Skeletal muscle satellite cell (primary cell): ENCODE data around the gene RIPK4.
A peak's percentile ranks its signal among the peaks of the same experiment; 100 is the strongest.
"Not testable (repeated sequence)": the region's sequence is repeated elsewhere in the genome, so short reads cannot be mapped to it uniquely, and the experiment has no call there.

ENCODE experiments used
- H3K27me3 ChIP-seq: 2 replicates; pipeline ENCODE4 v1.7.0; 2013; ENCODE audit warnings: low read length; ENCODE audit not compliant: control insufficient read depth, insufficient read depth
- H3K36me3 ChIP-seq: 2 replicates; pipeline ENCODE4 v1.7.0; 2013; ENCODE audit warnings: mild to moderate bottlenecking, control low read depth, low read length; ENCODE audit not compliant: insufficient read depth
- H3K4me1 ChIP-seq: 2 replicates; pipeline ENCODE4 v1.7.0; 2013; ENCODE audit warnings: low read length; ENCODE audit not compliant: control insufficient read depth, insufficient read depth
- H3K4me2 ChIP-seq: 2 replicates; pipeline ENCODE4 v1.7.0; 2013; ENCODE audit warnings: mild to moderate bottlenecking, low read length
- H3K4me3 ChIP-seq: 2 replicates; pipeline ENCODE4 v1.7.0; 2013; ENCODE audit warnings: low read length
- H3K9ac ChIP-seq: 2 replicates; pipeline ENCODE4 v1.7.0; 2013; ENCODE audit warnings: mild to moderate bottlenecking, low read depth, low read length, moderate library complexity
- H3K9me3 ChIP-seq: replicated peaks from 2 replicates; pipeline ENCODE4 v1.7.0; 2013; ENCODE audit warnings: mild to moderate bottlenecking, control low read depth, low read length

RIPK4 gene

GRCh38 chr21:41726970-41727783 lies 39.7 kb downstream of the RIPK4 start:
- H3K36me3 ChIP-seq = no peaks in the 10 kb centered on the region
- H3K9me3 ChIP-seq = no peaks in the 10 kb centered on the region
- peaks cover 11% of the 10 kb centered on the region for H3K27me3 ChIP-seq
- no peak overlapping the region for H3K4me3 ChIP-seq
- peaks cover 13% of the 10 kb centered on the region for H3K4me1 ChIP-seq
- H3K4me2 ChIP-seq = no peak overlapping the region
- H3K9ac ChIP-seq = peak overlapping the region; percentile 26

- Histone ChIP-seq H3K9me3 (no peaks in the 10 kb centered on the region), H3K36me3 (no peaks in the 10 kb centered on the region), H3K9ac (no peak overlapping the region), H3K27me3 (peaks cover 11% of the 10 kb centered on the region), H3K4me3 (no peak overlapping the region), H3K4me2 (no peak overlapping the region), H3K4me1 (peaks cover 13% of the 10 kb centered on the region)
Observed at GRCh38 chr21:41726630-41726969, 40.3 kb downstream of the RIPK4 start.

GRCh38 chr21:41726058-41726558 lies 40.7 kb downstream of the RIPK4 start:
- no peak overlapping the region for H3K9ac ChIP-seq
- peaks cover 13% of the 10 kb centered on the region for H3K4me1 ChIP-seq
- H3K27me3 ChIP-seq = peaks cover 12% of the 10 kb centered on the region
- no peaks in the 10 kb centered on the region for H3K36me3 ChIP-seq
- no peak overlapping the region for H3K4me3 ChIP-seq
- H3K9me3 ChIP-seq = no peaks in the 10 kb centered on the region
- no peak overlapping the region for H3K4me2 ChIP-seq

GRCh38 chr21:41725421-41726031 lies 41.3 kb downstream of the RIPK4 start:
- Histone ChIP-seq H3K4me3 (no peak overlapping the region), H3K4me1 (peaks cover 13% of the 10 kb centered on the region), H3K27me3 (peaks cover 14% of the 10 kb centered on the region), H3K4me2 (no peak overlapping the region), H3K9ac (no peak overlapping the region), H3K9me3 (no peaks in the 10 kb centered on the region), H3K36me3 (no peaks in the 10 kb centered on the region)

GRCh38 chr21:41723835-41724234 lies 43.0 kb downstream of the RIPK4 start:
- not testable (repeated sequence) for H3K9ac ChIP-seq, H3K36me3 ChIP-seq, H3K9me3 ChIP-seq, H3K4me2 ChIP-seq, H3K4me3 ChIP-seq
- peaks cover 14% of the 10 kb centered on the region for H3K27me3 ChIP-seq
- peaks cover 13% of the 10 kb centered on the region for H3K4me1 ChIP-seq

- Histone ChIP-seq H3K27me3 (peaks cover 24% of the 10 kb centered on the region), H3K9ac (no peak overlapping the region), H3K9me3 (no peaks in the 10 kb centered on the region), H3K4me1 (peaks cover 8% of the 10 kb centered on the region), H3K36me3 (no peaks in the 10 kb centered on the region), H3K4me2 (no peak overlapping the region), H3K4me3 (no peak overlapping the region)
Observed at GRCh38 chr21:41722052-41723018, 44.5 kb downstream of the RIPK4 start.

- H3K36me3 ChIP-seq = no peaks in the 10 kb centered on the region
- H3K27me3 ChIP-seq = peaks cover 36% of the 10 kb centered on the region
- H3K9ac ChIP-seq = no peak overlapping the region
- H3K4me1 ChIP-seq = no peaks in the 10 kb centered on the region
- H3K4me2 ChIP-seq = no peak overlapping the region
- no peaks in the 10 kb centered on the region for H3K9me3 ChIP-seq
- no peak overlapping the region for H3K4me3 ChIP-seq
Observed at GRCh38 chr21:41720250-41720649, 46.6 kb downstream of the RIPK4 start.

- Histone ChIP-seq H3K27me3 (peaks cover 42% of the 10 kb centered on the region), H3K4me2 (no peak overlapping the region), H3K4me3 (no peak overlapping the region), H3K9me3 (no peaks in the 10 kb centered on the region), H3K9ac (no peak overlapping the region), H3K36me3 (no peaks in the 10 kb centered on the region), H3K4me1 (no peaks in the 10 kb centered on the region)
Observed at GRCh38 chr21:41719691-41720090, 47.2 kb downstream of the RIPK4 start.

- no peak overlapping the region for H3K9ac ChIP-seq
- no peak overlapping the region for H3K4me2 ChIP-seq
- no peaks in the 10 kb centered on the region for H3K4me1 ChIP-seq
- no peaks in the 10 kb centered on the region for H3K9me3 ChIP-seq
- H3K36me3 ChIP-seq = no peaks in the 10 kb centered on the region
- peaks cover 46% of the 10 kb centered on the region for H3K27me3 ChIP-seq
- no peak overlapping the region for H3K4me3 ChIP-seq
Observed at GRCh38 chr21:41717573-41718330, 49.1 kb downstream of the RIPK4 start.

- H3K4me1 ChIP-seq = no peaks in the 10 kb centered on the region
- H3K9ac ChIP-seq = no peak overlapping the region
- peaks cover 48% of the 10 kb centered on the region for H3K27me3 ChIP-seq
- no peak overlapping the region for H3K4me2 ChIP-seq
- H3K36me3 ChIP-seq = no peaks in the 10 kb centered on the region
- H3K9me3 ChIP-seq = no peaks in the 10 kb centered on the region
- H3K4me3 ChIP-seq = no peak overlapping the region
Observed at GRCh38 chr21:41716751-41717150, 50.1 kb downstream of the RIPK4 start.
